Measurements from ENCODE around the gene FAM124A.

FAM124A gene

GRCh38 chr13:51235756-51236490, 13.7 kb downstream of the FAM124A start:
- TF ChIP-seq, protein P1, sequence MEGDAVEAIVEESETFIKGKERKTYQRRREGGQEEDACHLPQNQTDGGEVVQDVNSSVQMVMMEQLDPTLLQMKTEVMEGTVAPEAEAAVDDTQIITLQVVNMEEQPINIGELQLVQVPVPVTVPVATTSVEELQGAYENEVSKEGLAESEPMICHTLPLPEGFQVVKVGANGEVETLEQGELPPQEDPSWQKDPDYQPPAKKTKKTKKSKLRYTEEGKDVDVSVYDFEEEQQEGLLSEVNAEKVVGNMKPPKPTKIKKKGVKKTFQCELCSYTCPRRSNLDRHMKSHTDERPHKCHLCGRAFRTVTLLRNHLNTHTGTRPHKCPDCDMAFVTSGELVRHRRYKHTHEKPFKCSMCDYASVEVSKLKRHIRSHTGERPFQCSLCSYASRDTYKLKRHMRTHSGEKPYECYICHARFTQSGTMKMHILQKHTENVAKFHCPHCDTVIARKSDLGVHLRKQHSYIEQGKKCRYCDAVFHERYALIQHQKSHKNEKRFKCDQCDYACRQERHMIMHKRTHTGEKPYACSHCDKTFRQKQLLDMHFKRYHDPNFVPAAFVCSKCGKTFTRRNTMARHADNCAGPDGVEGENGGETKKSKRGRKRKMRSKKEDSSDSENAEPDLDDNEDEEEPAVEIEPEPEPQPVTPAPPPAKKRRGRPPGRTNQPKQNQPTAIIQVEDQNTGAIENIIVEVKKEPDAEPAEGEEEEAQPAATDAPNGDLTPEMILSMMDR (IDR thresholded peaks at IDR 0.05; ENCODE audit: borderline replicate concordance, control extremely low read depth, extremely low read depth, insufficient read depth, missing control alignments): no peak
- in situ Hi-C loops (cut with MboI; ENCODE audit: low sequenced_read_pairs, unreplicated experiment): no loop called here
- DNase-seq (ENCODE audit: low spot score): no peak

DNA sequence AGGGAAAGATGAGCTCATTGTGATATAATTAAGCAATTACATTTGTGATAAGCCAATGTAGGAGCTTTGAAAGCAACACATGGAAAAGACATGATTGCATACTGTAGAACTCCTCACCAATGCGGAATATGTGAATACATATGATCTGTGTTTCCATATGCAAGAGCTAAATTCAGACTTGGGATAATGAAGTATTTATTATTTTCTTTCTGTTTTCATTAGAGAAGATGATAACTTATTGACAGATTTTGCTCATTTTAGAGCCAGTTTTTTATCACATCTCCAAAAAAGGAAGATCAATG, 14.2 kb downstream of the FAM124A start:
- in situ Hi-C loops (cut with MboI; ENCODE audit: low sequenced_read_pairs, unreplicated experiment): no loop called here

DNA sequence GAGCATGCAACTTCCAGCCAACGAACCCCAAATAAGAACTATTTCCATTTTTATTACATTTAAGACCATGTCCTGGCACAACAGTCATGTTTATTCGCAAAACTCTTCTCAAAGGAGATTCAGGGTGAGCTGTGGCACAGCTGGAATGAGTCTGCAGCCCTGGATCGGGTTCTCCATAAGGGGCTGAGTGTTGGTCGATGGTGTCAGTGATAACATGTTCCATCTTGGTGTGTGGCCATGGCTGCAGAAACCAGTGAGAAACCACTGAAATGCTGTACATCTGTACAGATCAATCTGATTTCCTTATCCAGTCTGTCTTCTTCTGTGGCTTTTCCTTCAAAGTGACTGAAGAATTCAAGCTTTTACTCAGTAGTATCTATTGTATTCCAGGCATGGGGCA, 15.2 kb downstream of the FAM124A start:
- in situ Hi-C loops (cut with MboI; ENCODE audit: low sequenced_read_pairs, unreplicated experiment): no loop called here
- no peak for DNase-seq (ENCODE audit: low spot score)
- TF ChIP-seq, protein P1 (IDR thresholded peaks at IDR 0.05; ENCODE audit: borderline replicate concordance, control extremely low read depth, extremely low read depth, insufficient read depth, missing control alignments): no peak

More for the DNA sequence above, 14.2 kb downstream of the FAM124A start:
- TF ChIP-seq, protein P1 (IDR thresholded peaks at IDR 0.05; ENCODE audit: borderline replicate concordance, control extremely low read depth, extremely low read depth, insufficient read depth, missing control alignments): no peak
- DNase-seq (ENCODE audit: low spot score): no peak

DNA sequence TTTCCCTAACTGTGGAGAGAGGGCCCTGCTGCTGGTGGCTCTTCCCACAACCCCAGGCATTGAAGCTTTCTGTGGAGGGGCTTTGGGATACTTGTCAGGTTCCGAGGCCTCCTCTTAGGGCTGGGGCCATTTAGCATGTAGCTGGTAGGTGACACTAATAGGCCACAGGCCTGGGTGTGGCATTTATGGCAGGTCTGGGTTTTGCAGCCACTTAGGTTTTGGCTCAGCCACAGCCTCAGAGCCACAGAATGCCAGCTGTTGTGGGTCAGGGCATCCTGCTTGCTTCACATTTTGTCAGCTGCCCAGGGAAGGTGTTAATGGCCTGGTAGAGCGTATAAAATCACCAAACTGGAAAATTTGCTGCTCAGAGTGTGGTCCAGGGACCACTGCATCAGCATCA, 15.7 kb downstream of the FAM124A start:
- in situ Hi-C loops (cut with MboI; ENCODE audit: low sequenced_read_pairs, unreplicated experiment): no loop called here
- no peak for DNase-seq (ENCODE audit: low spot score)
- TF ChIP-seq, protein P1 (IDR thresholded peaks at IDR 0.05; ENCODE audit: borderline replicate concordance, control extremely low read depth, extremely low read depth, insufficient read depth, missing control alignments): no peak

DNA sequence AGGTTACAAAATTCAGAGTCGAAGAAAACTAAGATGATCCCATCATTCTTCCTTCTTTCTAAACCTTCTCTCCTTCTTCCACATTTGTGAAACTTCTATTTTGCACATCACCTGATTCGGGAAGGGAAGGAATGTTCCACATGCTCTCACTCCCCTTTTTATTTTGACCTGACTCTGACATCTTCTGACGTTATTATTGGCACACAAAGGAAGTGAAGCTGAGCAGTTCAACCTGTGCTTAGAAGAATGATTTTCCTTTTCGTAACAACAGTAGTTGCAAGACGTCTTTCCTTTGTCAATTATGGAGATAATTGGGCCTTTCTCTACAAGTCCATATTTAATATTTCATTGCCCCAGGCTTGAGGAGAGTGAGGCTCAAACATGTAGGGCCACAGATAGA, 18.0 kb downstream of the FAM124A start:
- TF ChIP-seq, protein P1 (IDR thresholded peaks at IDR 0.05; ENCODE audit: borderline replicate concordance, control extremely low read depth, extremely low read depth, insufficient read depth, missing control alignments): no peak
- in situ Hi-C loops (cut with MboI; ENCODE audit: low sequenced_read_pairs, unreplicated experiment): no loop called here
- DNase-seq (ENCODE audit: low spot score): no peak

GRCh38 chr13:51240958-51241357, 18.8 kb downstream of the FAM124A start:
- in situ Hi-C loops (cut with MboI; ENCODE audit: low sequenced_read_pairs, unreplicated experiment): no loop called here
- TF ChIP-seq, protein P1 (IDR thresholded peaks at IDR 0.05; ENCODE audit: borderline replicate concordance, control extremely low read depth, extremely low read depth, insufficient read depth, missing control alignments): no peak

More at GRCh38 chr13:51240958-51241357, 18.8 kb downstream of the FAM124A start:
- DNase-seq (ENCODE audit: low spot score): no peak

Data from GM13976 (cell line).